HCT116 (cell line): Measurements from ENCODE around the gene GPATCH2L. TPM values are rescaled to one million over a fixed set of nuclear protein-coding genes. Genes with fewer than 3 reads are reported as not detected.

Experiments
- ATAC-seq: fragments of 200-7000 bp; cut with Tn5 transposase; 2 replicates; pipeline ENCODE4 v1.9.1; 2020; ENCODE audit warnings: mild to moderate bottlenecking, moderate library complexity
- BruUV-seq: library from RNA; stranded (reverse); fragments of 400-500 nt; replicated peaks from 2 replicates; lab custom pipeline; 2021; lab: Mats Ljungman, UMichigan
- CTCF ChIA-PET: fragments of 300-600 bp; sonication (Branson Sonifier 250); formaldehyde crosslinking; loops from one replicate; lab custom pipeline; 2021; ENCODE audit warnings: antibody characterized with exemption; lab: Charles Lee
- POLR2A ChIA-PET: fragments of 300-600, 350-600 bp; sonication (Branson Sonifier 250); formaldehyde crosslinking; loops from one replicate; lab custom pipeline; 2021; ENCODE audit warnings: antibody characterized with exemption; lab: Charles Lee
- RAD21 ChIA-PET, 2 experiments: fragments of 300-600 bp; sonication (Branson Sonifier 250); formaldehyde crosslinking; loops; one replicate each; lab custom pipeline; 2023; ENCODE audit warnings: low total read pairs in 2 of 2; ENCODE audit not compliant: uncharacterized antibody in 2 of 2, unreplicated experiment in 2 of 2, low non-redundant PET in 1 of 2; lab: Charles Lee
- DNase-seq: peaks from one replicate; pipeline ENCODE4 v3.0.0-alpha.2; 2010; ENCODE audit warnings: low read depth, low spot score
- H2AFZ ChIP-seq: fragments of 200-600 bp; shearing (Covaris generic), sonication (generic); 2 replicates; pipeline ENCODE4 v1.6.1; 2017; ENCODE audit warnings: low read depth, mixed run types, mixed read lengths, antibody characterized with exemption, low read length; ENCODE audit not compliant: poor library complexity, severe bottlenecking
- H3K27ac ChIP-seq: 2 replicates; pipeline ENCODE4 v1.5.1; 2012; ENCODE audit warnings: low read depth, low read length
- H3K27me3 ChIP-seq: fragments of 200-600 bp; sonication (generic); 2 replicates; pipeline ENCODE4 v1.6.1; 2016; ENCODE audit warnings: mixed run types, low read length, mixed read lengths; ENCODE audit not compliant: insufficient read depth
- H3K36me3 ChIP-seq, 2 experiments: fragments of 200-500 bp in 1 of 2; fragments of 200-600 bp in 1 of 2; sonication (Bioruptor generic) in 1 of 2; sonication (generic) in 1 of 2; 2 replicates each; pipeline versions ENCODE4 v1.5.1 to v1.6.1; 2014 to 2016; ENCODE audit warnings: low read length in 2 of 2, inconsistent platforms in 1 of 2, mixed read lengths in 1 of 2, mixed run types in 1 of 2; ENCODE audit not compliant: insufficient read depth in 2 of 2, control insufficient read depth in 1 of 2
- H3K4me1 ChIP-seq, 2 experiments: fragments of 200-600 bp in 1 of 2; sonication (generic) in 1 of 2; 2 replicates each; pipeline versions ENCODE4 v1.5.1 to v1.6.1; 2012 to 2017; ENCODE audit warnings: low read length in 2 of 2, inconsistent platforms in 1 of 2, mild to moderate bottlenecking in 1 of 2, mixed read lengths in 1 of 2, mixed run types in 1 of 2, moderate library complexity in 1 of 2; ENCODE audit not compliant: insufficient read depth in 2 of 2, control insufficient read depth in 1 of 2
- H3K4me2 ChIP-seq: fragments of 200-600 bp; sonication (generic); 2 replicates; pipeline ENCODE4 v1.6.1; 2017; ENCODE audit warnings: mixed run types, low read length, mixed read lengths
- H3K4me3 ChIP-seq, 2 experiments: fragments of 200-600 bp in 1 of 2; sonication (generic) in 1 of 2; replicated peaks in 1 of 2; 2 replicates each; pipeline ENCODE4 v1.5.1; 2011 to 2016; ENCODE audit warnings: low read length in 2 of 2, control low read depth in 1 of 2, low read depth in 1 of 2, mild to moderate bottlenecking in 1 of 2, mixed read lengths in 1 of 2, mixed run types in 1 of 2
- H3K79me2 ChIP-seq: fragments of 200-600 bp; sonication (generic); 2 replicates; pipeline ENCODE4 v1.6.1; 2017; ENCODE audit warnings: mild to moderate bottlenecking, mixed run types, low read length, moderate library complexity, mixed read lengths; ENCODE audit not compliant: insufficient read depth
- H3K9ac ChIP-seq: fragments of 200-600 bp; sonication (generic); 2 replicates; pipeline ENCODE4 v1.6.1; 2016; ENCODE audit warnings: low read length, mixed read lengths
- H3K9me2 ChIP-seq: fragments of 200-600 bp; sonication (generic), shearing (Covaris generic); 2 replicates; pipeline ENCODE4 v1.6.1; 2017; ENCODE audit warnings: mixed run types, mild to moderate bottlenecking, moderate library complexity; ENCODE audit not compliant: insufficient read depth
- H3K9me3 ChIP-seq, 2 experiments: fragments of 200-500 bp in 1 of 2; fragments of 200-600 bp in 1 of 2; sonication (Bioruptor generic) in 1 of 2; sonication (generic) in 1 of 2; 2 replicates each; pipeline ENCODE4 v1.6.1; 2014 to 2017; ENCODE audit warnings: low read length in 2 of 2, mixed read lengths in 2 of 2, inconsistent platforms in 1 of 2, low read depth in 1 of 2, mild to moderate bottlenecking in 1 of 2, mixed run types in 1 of 2, moderate library complexity in 1 of 2; ENCODE audit not compliant: control insufficient read depth in 1 of 2, insufficient read depth in 1 of 2
- H4K20me1 ChIP-seq: fragments of 200-600 bp; sonication (generic), shearing (Covaris generic); 2 replicates; pipeline ENCODE4 v1.6.1; 2017; ENCODE audit warnings: mixed run types, mild to moderate bottlenecking, moderate library complexity; ENCODE audit not compliant: insufficient read depth
- CBX3 ChIP-seq: IDR thresholded peaks from 2 replicates; pipeline ENCODE4 v1.6.1; 2012; ENCODE audit warnings: low read depth
- CEBPB ChIP-seq: IDR thresholded peaks from 2 replicates; pipeline ENCODE4 v1.6.1; 2012; ENCODE audit warnings: low read depth
- CTCF ChIP-seq, 3 experiments: fragments of 200-600 bp in 1 of 3; sonication (generic) in 1 of 3; IDR thresholded peaks in 2 of 3; conservative IDR thresholded peaks in 1 of 3; 2 replicates each; pipeline ENCODE4 v1.5.1; 2012 to 2017; ENCODE audit warnings: low read depth in 2 of 3, low read length in 2 of 3, antibody characterized with exemption in 1 of 3, borderline replicate concordance in 1 of 3, control low read depth in 1 of 3, mild to moderate bottlenecking in 1 of 3, mixed read lengths in 1 of 3, mixed run types in 1 of 3, moderate library complexity in 1 of 3; ENCODE audit not compliant: insufficient read depth in 1 of 3
- EGR1 ChIP-seq: IDR thresholded peaks from 2 replicates; pipeline ENCODE4 v1.6.1; 2012; ENCODE audit warnings: low read depth
- ELF1 ChIP-seq: IDR thresholded peaks from 2 replicates; pipeline ENCODE4 v1.6.1; 2012; ENCODE audit warnings: low read depth, borderline replicate concordance
- EZH2 ChIP-seq: fragments of 200-600 bp; sonication (generic); IDR thresholded peaks from 2 replicates; pipeline ENCODE4 v1.6.1; 2017; ENCODE audit warnings: antibody characterized with exemption, mixed run types
- JUND ChIP-seq: IDR thresholded peaks from 2 replicates; pipeline ENCODE4 v1.6.1; 2012
- POLR2A ChIP-seq: IDR thresholded peaks from 2 replicates; pipeline ENCODE4 v1.7.0; 2011; ENCODE audit warnings: borderline replicate concordance; ENCODE audit not compliant: insufficient read depth, insufficient read length; ENCODE audit errors: extremely low read depth
- RAD21 ChIP-seq: IDR thresholded peaks from 2 replicates; pipeline ENCODE4 v1.6.1; 2012; ENCODE audit warnings: low read depth, mild to moderate bottlenecking
- REST ChIP-seq: IDR thresholded peaks from 2 replicates; pipeline ENCODE4 v1.6.1; 2012; ENCODE audit warnings: low read depth
- SP1 ChIP-seq: IDR thresholded peaks from 2 replicates; pipeline ENCODE4 v1.6.1; 2012; ENCODE audit warnings: low read depth
- TCF7L2 ChIP-seq: IDR thresholded peaks from 2 replicates; pipeline ENCODE4 v1.7.0; 2011; ENCODE audit warnings: borderline replicate concordance, inconsistent platforms; ENCODE audit not compliant: insufficient read depth, insufficient read length; ENCODE audit errors: extremely low read depth
- ZFX ChIP-seq: fragments of 450-650 bp; IDR thresholded peaks from 2 replicates; pipeline ENCODE4 v1.6.1; 2017
- intact Hi-C: fragments of 100-400 bp; cut with micrococcal nuclease; formaldehyde crosslinking; loops from 2 replicates; pipeline ENCODE4 v1.10.0; 2022
- total RNA-seq: library from RNA; stranded (reverse); gene quantifications from one replicate; pipeline ENCODE4 v1.2.1, GENCODE V29; 2021; ENCODE audit not compliant: unreplicated experiment

Gene GPATCH2L
- total RNA-seq, 1 experiment from 2014 or later, result 49.2 TPM

DNA sequence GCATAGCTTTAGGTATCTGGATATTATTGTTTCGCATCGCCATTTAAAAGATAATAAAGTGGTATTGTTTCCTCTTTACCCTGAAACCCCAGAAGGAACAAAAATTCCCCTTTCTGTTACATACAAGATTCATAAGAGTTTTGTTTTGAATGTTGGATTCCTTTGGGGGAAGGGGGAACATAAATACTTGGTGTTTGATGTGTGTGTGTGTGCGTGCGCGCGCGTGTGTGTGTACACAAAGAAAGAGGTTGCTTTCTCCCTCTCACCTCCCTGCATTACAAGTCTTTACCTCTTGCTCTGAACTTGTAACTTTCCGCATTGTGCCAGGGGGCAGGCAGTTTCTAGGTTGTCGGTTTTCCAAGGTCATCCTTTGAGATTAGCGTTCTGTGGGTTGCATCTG, 76.4 kb downstream of the GPATCH2L start (continued):
- no peak for TF ChIP-seq TCF7L2

DNA sequence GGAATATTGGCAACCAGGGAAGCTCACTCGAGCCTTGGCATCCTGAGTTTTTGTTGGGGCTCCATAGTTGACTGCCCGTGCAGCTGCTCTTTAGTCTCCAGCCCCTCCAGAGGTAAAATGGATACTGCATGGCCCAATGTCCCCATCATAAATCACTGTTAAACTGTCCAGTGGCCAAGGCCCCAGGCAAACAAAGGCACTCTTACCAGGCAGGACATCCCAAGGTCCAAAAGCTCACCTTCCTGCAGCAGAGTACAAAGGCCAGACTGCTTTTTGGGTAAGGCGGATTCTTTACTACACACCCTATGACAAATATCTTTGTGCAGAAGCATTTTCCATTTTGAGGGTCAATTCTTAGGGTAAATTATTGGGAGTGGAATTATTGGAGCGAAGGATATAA, 81.1 kb downstream of the GPATCH2L start:
- Histone ChIP-seq H2AFZ (no peak overlapping the region), H3K4me2 (no peak overlapping the region), H3K4me3 (no peak overlapping the region), H3K27ac (no peak overlapping the region), H3K9ac (no peak overlapping the region), H4K20me1 (no peaks in the 10 kb centered on the region), H3K9me3 (no peaks in the 10 kb centered on the region; a peak in 1 of 4 replicates), H3K36me3 (no peaks in the 10 kb centered on the region), H3K79me2 (no peaks in the 10 kb centered on the region), H3K9me2 (no peaks in the 10 kb centered on the region), H3K4me1 (no peaks in the 10 kb centered on the region), H3K27me3 (no peaks in the 10 kb centered on the region)
- ChIA-PET CTCF (no interaction called here), RAD21 (no interaction called here), POLR2A (no interaction called here)
- ATAC-seq (no peak), DNase-seq (no peak)
- intact Hi-C loops, result no loop called here
- no peak for TF ChIP-seq ELF1
- BruUV-seq, result no TSS peak

DNA sequence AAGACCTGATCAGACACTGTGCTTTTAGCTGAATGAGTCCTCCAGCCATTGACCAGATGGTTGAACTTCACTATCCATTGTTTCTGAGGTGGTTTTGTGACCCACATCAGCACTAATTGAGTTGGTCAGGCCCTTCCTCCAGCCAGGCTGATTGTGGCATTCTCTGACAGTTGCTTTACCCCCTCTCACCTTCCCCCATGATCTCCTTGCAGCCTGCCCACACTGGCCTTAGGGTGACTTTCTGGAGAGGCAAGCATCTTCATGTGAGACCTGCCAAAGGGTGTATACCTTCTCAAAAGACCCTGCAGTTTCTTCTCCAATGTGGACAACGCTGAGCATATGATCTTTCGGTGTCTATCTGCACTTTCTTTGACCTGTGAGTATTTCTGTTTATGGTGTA, 83.9 kb downstream of the GPATCH2L start:
- ATAC-seq, result no peak
- no peak overlapping the region for H3K9ac ChIP-seq
- H2AFZ ChIP-seq, result no peak overlapping the region
- H3K79me2 ChIP-seq, result no peaks in the 10 kb centered on the region
- no peaks in the 10 kb centered on the region for H3K4me1 ChIP-seq
- H3K27ac ChIP-seq, result no peak overlapping the region
- no TSS peak for BruUV-seq
- intact Hi-C loops, result no loop called here
- H3K4me2 ChIP-seq, result no peak overlapping the region
- no peaks in the 10 kb centered on the region; a peak in 1 of 4 replicates for H3K9me3 ChIP-seq
- CTCF ChIA-PET, result no interaction called here
- H3K4me3 ChIP-seq, result no peak overlapping the region
- H4K20me1 ChIP-seq, result no peaks in the 10 kb centered on the region
- H3K36me3 ChIP-seq, result no peaks in the 10 kb centered on the region
- no peak for DNase-seq
- POLR2A ChIA-PET, result no interaction called here
- RAD21 ChIA-PET, result no interaction called here
- H3K27me3 ChIP-seq, result no peaks in the 10 kb centered on the region
- no peaks in the 10 kb centered on the region for H3K9me2 ChIP-seq
- no peak for TF ChIP-seq RAD21
- TF ChIP-seq CBX3, result no peak
- no peak for TF ChIP-seq ELF1
- no peak for TF ChIP-seq POLR2A
- no peak for TF ChIP-seq JUND
- TF ChIP-seq ZFX, result no peak
- TF ChIP-seq CEBPB, result no peak
- no peak for TF ChIP-seq EZH2
- no peak for TF ChIP-seq EGR1
- TF ChIP-seq REST, result no peak
- no peak for TF ChIP-seq SP1
- TF ChIP-seq CTCF (IDR thresholded peaks at IDR 0.05 in 2 of 3, conservative IDR thresholded peaks at IDR 0.05 in 1 of 3; ENCODE audit: borderline replicate concordance in 1 of 3, insufficient read depth in 1 of 3, low read depth in 2 of 3, low read length in 2 of 3), result no peak
